ENCODE data around the gene RBM42. TPM values are rescaled to one million over a fixed set of nuclear protein-coding genes. Genes with fewer than 3 reads are reported as not detected.

RBM42 gene
- total RNA-seq, 2 donors from 2014 or later: 40.4 to 52.4 TPM

GRCh38 chr19:35622750-35623149 is 6.1 kb upstream of the RBM42 start:
- Histone ChIP-seq H3K27me3 (no peaks in the 10 kb centered on the region), H3K4me1 (peaks cover 0 to under 1% of the 10 kb centered on the region in 2 donors), H3K27ac (no peak overlapping the region), H3K36me3 (no peaks in the 10 kb centered on the region), H3K9me3 (no peaks in the 10 kb centered on the region), H3K4me3 (no peak overlapping the region)
- no peak for TF ChIP-seq CTCF (IDR thresholded peaks at IDR 0.05)
- DNase-seq (ENCODE audit: low spot score): no peak

- peaks cover 0 to 6% of the 10 kb centered on the region in 2 donors for H3K4me1 ChIP-seq
- no peak for TF ChIP-seq CTCF (IDR thresholded peaks at IDR 0.05)
- H3K4me3 ChIP-seq: no peak overlapping the region
- DNase-seq (ENCODE audit: low spot score): no peak
- no peaks in the 10 kb centered on the region for H3K27me3 ChIP-seq
- no peaks in the 10 kb centered on the region for H3K36me3 ChIP-seq
- no peaks in the 10 kb centered on the region for H3K9me3 ChIP-seq
- H3K27ac ChIP-seq: no peak overlapping the region
Measured at GRCh38 chr19:35623327-35624010, 5.4 kb upstream of the RBM42 start.

GRCh38 chr19:35628264-35628564 is 622 bp upstream of the RBM42 start:
- peaks cover 0 to 20% of the 10 kb centered on the region in 2 donors for H3K4me1 ChIP-seq
- peaks cover 31% of the 10 kb centered on the region for H3K36me3 ChIP-seq
- peak overlapping the region; percentile 100 for H3K4me3 ChIP-seq
- TF ChIP-seq CTCF (IDR thresholded peaks at IDR 0.05): no peak
- H3K27ac ChIP-seq: peak overlapping the region; percentile 92
- H3K27me3 ChIP-seq: no peaks in the 10 kb centered on the region
- no peaks in the 10 kb centered on the region for H3K9me3 ChIP-seq
- DNase-seq (ENCODE audit: low spot score): no peak

GRCh38 chr19:35629332-35629633 is 447 bp downstream of the RBM42 start:
- H3K27me3 ChIP-seq: no peaks in the 10 kb centered on the region
- peak overlapping the region; percentile 100 for H3K4me3 ChIP-seq
- peaks cover 0 to 20% of the 10 kb centered on the region in 2 donors for H3K4me1 ChIP-seq
- TF ChIP-seq CTCF (IDR thresholded peaks at IDR 0.05): no peak
- H3K9me3 ChIP-seq: no peaks in the 10 kb centered on the region
- H3K36me3 ChIP-seq: peaks cover 41% of the 10 kb centered on the region
- no peak for DNase-seq (ENCODE audit: low spot score)
- H3K27ac ChIP-seq: peak overlapping the region; percentile 92

GRCh38 chr19:35633727-35634440 is 5.0 kb downstream of the RBM42 start:
- TF ChIP-seq CTCF (IDR thresholded peaks at IDR 0.05): no peak
- Histone ChIP-seq H3K9me3 (no peaks in the 10 kb centered on the region), H3K36me3 (peaks cover 81% of the 10 kb centered on the region), H3K4me1 (peaks cover 0 to 14% of the 10 kb centered on the region in 2 donors), H3K27ac (no peak overlapping the region), H3K4me3 (no peak overlapping the region), H3K27me3 (no peaks in the 10 kb centered on the region)
- no peak for DNase-seq (ENCODE audit: low spot score)
